Ectodermal cell (in vitro differentiated cells): Measurements from ENCODE around the gene DNAJC28.
"Not testable (repeated sequence)": the region's sequence is repeated elsewhere in the genome, so short reads cannot be mapped to it uniquely, and the experiment has no call there.

Experiments
- H3K27ac ChIP-seq: 2 replicates; pipeline ENCODE4 v1.7.0; 2013; ENCODE audit warnings: mild to moderate bottlenecking, low read depth, low read length; ENCODE audit not compliant: insufficient read depth, poor library complexity, severe bottlenecking
- H3K27me3 ChIP-seq: 2 replicates; pipeline ENCODE4 v1.7.0; 2013; ENCODE audit warnings: mild to moderate bottlenecking, low read length; ENCODE audit not compliant: insufficient read depth, control insufficient read depth, poor library complexity, severe bottlenecking
- H3K36me3 ChIP-seq: one replicate; pipeline ENCODE4 v1.7.0; 2013; ENCODE audit warnings: low read length; ENCODE audit not compliant: control insufficient read depth, insufficient read depth
- H3K4me1 ChIP-seq: one replicate; pipeline ENCODE4 v1.7.0; 2013; ENCODE audit warnings: low read length; ENCODE audit not compliant: control insufficient read depth, insufficient read depth
- H3K4me3 ChIP-seq: 2 replicates; pipeline ENCODE4 v1.7.0; 2013; ENCODE audit warnings: low read depth, low read length, control low read depth; ENCODE audit not compliant: insufficient read depth
- H3K9me3 ChIP-seq: 2 replicates; pipeline ENCODE4 v1.7.0; 2013; ENCODE audit warnings: mild to moderate bottlenecking, low read length, moderate library complexity; ENCODE audit not compliant: control insufficient read depth
- WGBS, 2 experiments: methylation state at CpG; one replicate each; pipeline ENCODE4 v1.1.7; 2013; ENCODE audit warnings: missing lambda C conversion rate in 2 of 2; 5-methylcytosine and 5-hydroxymethylcytosine counted together

DNAJC28 gene

DNA sequence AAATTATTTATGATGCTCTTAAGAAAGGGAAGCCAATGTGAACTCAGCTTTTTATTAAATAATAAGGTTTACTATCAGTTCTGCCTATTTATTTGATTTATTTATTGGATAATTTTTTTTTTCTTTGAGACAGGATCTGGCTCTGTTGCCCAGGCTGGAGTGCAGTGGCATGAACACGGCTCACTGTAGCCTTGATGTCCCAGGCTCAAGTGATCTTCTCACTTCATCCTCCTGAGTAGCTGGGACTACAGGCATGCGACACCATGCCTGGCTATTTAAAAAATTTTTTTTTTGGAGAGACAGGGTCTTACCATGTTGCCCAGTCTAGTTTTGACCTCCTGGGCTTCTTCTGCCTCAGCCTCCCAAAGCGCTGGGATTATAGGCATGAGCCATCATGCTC is 21.0 kb upstream of the DNAJC28 start:
- no peaks in the 10 kb centered on the region for H3K27me3 ChIP-seq
- peaks cover 22% of the 10 kb centered on the region for H3K36me3 ChIP-seq
- H3K4me1 ChIP-seq, result no peaks in the 10 kb centered on the region
- no peak overlapping the region for H3K27ac ChIP-seq
- no peak overlapping the region for H3K4me3 ChIP-seq
- H3K9me3 ChIP-seq, result no peaks in the 10 kb centered on the region
- 93 to 95% methylated on average over 3 of the region's 3 CpGs for WGBS, 2 experiments

DNA sequence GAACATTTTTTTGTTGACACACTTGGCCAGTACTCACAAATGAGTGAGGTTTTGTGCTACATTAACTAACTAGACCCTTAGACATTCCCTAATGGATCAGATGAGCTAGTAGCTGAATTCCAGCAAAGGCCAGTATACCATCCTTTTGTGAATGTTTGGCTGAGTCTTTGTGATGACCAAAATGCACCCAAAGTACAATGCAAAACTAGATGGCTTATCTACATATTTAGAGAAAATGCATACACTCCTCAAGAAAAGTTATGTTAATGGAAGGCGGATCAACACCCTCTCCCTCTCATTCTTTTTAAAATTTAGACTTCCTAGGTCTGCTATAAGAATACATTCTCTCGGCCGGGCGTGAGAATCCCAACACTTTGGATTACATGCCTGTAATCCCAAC is 20.1 kb upstream of the DNAJC28 start:
- H3K27ac ChIP-seq, result no peak overlapping the region
- 87 to 93% methylated on average over 4 of the region's 4 CpGs for WGBS, 2 experiments

DNA sequence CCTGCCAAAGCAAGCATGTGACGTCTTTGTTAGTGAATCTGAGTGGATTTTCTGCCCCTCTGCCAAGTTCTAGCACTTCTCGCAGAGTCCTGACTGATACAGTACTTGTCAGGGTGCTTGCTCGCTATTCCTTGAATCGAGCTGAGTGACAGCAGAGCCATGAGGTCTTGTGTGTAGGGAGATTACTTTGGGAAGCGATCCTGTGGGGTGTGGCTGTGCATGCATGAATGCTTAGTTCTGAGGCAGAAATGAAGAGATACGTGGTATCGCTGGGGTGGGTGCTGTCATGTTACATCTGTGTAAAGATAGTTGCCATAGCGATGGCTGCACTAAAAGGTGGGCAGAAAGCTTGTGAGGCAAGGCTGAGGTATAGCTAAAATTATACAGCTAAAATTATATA is 19.3 kb upstream of the DNAJC28 start:
- WGBS, 2 experiments, result 98 to 99% methylated on average over 8 of the region's 8 CpGs
- Histone ChIP-seq H3K36me3 (peaks cover 22% of the 10 kb centered on the region), H3K4me1 (no peaks in the 10 kb centered on the region), H3K27me3 (no peaks in the 10 kb centered on the region), H3K4me3 (no peak overlapping the region), H3K9me3 (peaks cover 4% of the 10 kb centered on the region), H3K27ac (no peak overlapping the region)

More for the DNA sequence above, 20.1 kb upstream of the DNAJC28 start:
- no peaks in the 10 kb centered on the region for H3K27me3 ChIP-seq
- peaks cover 4% of the 10 kb centered on the region for H3K9me3 ChIP-seq
- H3K4me1 ChIP-seq, result no peaks in the 10 kb centered on the region
- H3K4me3 ChIP-seq, result no peak overlapping the region
- H3K36me3 ChIP-seq, result peaks cover 22% of the 10 kb centered on the region

DNA sequence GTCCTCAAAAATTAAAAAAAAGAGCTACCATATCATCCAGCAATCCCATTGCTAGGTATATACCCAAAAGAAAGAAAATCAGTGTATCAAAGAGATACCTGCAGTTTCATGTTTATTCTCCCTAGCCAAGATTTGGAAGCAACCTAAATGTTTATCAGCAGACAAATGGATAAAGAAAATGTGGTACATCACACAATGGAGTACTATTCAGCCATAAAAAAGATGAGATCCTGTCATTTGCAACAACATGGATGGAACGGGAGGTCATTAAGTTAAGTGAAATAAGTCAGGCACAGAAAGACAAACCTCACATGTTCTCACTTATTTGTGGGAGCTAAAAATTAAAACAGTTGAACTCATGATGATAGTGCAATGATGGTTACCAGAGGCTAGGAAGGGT is 15.5 kb upstream of the DNAJC28 start:
- H3K27me3 ChIP-seq, H3K27ac ChIP-seq, H3K9me3 ChIP-seq, H3K4me1 ChIP-seq, H3K4me3 ChIP-seq: not testable (repeated sequence)
- peaks cover 32% of the 10 kb centered on the region for H3K36me3 ChIP-seq
- 88 to 94% methylated on average over 1 of the region's 1 CpG for WGBS, 2 experiments

DNA sequence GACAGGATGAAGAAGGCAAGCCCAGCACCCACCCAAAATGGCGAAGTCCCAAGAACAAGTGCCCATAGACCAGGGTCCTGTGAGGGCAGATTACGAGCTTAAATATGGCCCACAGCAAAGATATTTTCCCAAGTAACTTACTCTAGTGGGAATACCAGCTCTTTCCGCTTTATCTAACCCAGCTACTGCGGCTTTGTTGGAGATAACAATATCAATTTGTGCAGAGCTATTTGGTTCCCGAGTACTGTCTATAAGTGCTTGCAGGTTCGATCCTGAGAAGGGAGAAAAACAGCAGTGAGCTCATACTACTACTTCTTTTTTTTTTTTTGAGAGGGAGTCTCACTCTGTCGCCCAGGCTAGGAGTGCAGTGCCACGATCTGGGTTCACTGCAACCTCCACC is 14.3 kb upstream of the DNAJC28 start:
- Histone ChIP-seq H3K27ac (no peak overlapping the region), H3K9me3 (peaks cover 4% of the 10 kb centered on the region), H3K36me3 (peaks cover 32% of the 10 kb centered on the region), H3K4me3 (no peak overlapping the region), H3K4me1 (no peaks in the 10 kb centered on the region), H3K27me3 (no peaks in the 10 kb centered on the region)
- 93 to 96% methylated on average over 8 of the region's 8 CpGs for WGBS, 2 experiments

DNA sequence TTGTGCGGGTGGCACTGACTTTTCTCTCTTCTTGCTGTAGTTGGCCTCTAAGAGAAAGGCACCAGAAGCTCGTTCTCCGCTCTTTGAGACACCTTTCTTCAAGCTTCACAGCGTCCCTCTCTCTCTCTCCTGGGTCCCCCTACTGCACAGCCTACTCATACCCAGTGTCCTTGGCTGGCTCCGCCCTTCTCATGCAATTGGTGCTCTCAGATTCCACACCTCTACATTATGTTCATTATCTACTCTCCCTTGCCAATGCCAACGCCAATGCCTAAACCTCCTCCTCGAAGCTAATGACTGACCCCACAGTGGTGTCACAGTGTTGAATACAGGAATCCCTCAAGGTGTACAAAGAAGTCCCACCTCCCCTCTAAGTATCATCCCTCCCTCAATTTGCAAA is 4.8 kb upstream of the DNAJC28 start:
- Histone ChIP-seq H3K4me3 (no peak overlapping the region), H3K27me3 (no peaks in the 10 kb centered on the region), H3K27ac (no peak overlapping the region), H3K4me1 (no peaks in the 10 kb centered on the region), H3K9me3 (no peaks in the 10 kb centered on the region), H3K36me3 (no peaks in the 10 kb centered on the region)
- 72% methylated on average over 7 of the region's 7 CpGs for WGBS, 2 experiments

DNA sequence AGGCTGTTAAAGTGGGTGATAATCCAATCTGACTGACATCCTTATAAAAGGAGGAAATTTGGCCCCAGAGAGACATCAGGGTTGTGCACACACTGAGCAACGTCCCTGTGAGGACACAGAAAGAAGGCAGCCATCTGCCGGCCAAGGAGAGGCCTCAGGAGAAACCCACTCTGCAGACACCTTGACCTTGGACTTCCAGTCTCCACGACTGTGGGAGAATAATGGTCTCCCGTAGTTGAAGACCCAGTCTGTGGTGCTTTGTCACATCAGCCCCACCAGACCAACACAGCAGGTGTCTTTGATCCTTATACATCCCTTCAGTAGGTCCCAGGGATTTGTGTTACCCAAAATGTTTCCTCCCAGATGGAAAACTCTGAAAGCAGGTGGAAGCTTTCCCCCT is 4.2 kb upstream of the DNAJC28 start:
- H3K27me3 ChIP-seq, result no peaks in the 10 kb centered on the region
- H3K27ac ChIP-seq, result no peak overlapping the region
- H3K9me3 ChIP-seq, result no peaks in the 10 kb centered on the region
- H3K36me3 ChIP-seq, result no peaks in the 10 kb centered on the region
- no peaks in the 10 kb centered on the region for H3K4me1 ChIP-seq
- 74 to 78% methylated on average over 4 of the region's 4 CpGs for WGBS, 2 experiments
- no peak overlapping the region for H3K4me3 ChIP-seq

DNA sequence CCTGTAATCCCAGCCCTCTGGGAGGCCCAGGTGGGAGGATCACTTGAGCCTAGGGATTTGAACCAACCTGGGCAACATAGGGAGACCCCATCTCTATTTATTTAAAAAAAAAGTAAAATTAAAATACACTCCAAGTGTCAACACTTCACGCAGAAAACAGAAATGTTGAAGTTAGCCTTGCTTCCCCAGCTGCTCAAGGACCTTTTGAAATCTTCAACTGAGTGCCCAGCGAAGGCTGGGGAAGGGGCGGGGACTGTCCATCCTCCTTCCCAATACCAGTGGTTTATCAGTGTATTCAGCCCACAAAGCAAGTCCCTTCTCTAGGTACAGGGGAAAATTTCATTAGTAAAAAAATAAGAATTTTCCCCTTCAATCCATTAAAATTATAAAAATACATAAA is 2.2 kb upstream of the DNAJC28 start:
- Histone ChIP-seq H3K27me3 (no peaks in the 10 kb centered on the region), H3K36me3 (no peaks in the 10 kb centered on the region), H3K4me3 (no peak overlapping the region), H3K4me1 (no peaks in the 10 kb centered on the region), H3K9me3 (no peaks in the 10 kb centered on the region), H3K27ac (no peak overlapping the region)
- 90 to 93% methylated on average over 3 of the region's 3 CpGs for WGBS, 2 experiments

DNA sequence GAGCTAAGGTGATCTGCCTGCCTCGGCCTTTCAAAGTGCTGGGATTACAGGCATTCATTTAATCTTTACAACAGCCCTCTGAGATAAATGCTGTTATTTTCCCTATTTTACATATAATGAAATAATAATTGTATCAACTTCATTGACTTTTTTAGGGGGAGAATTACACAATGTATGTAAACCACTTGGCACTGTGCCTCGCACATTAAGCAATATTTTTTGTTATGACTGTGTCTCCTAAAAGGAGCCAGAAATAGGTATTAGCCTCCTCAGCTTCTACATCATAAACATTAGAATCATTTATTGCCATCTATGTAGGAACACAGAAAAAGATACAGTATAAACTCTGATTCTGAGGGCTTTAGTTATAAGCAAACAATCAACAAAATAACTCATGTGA is 1.1 kb upstream of the DNAJC28 start:
- Histone ChIP-seq H3K4me3 (no peak overlapping the region), H3K27ac (no peak overlapping the region), H3K36me3 (no peaks in the 10 kb centered on the region), H3K4me1 (no peaks in the 10 kb centered on the region), H3K27me3 (no peaks in the 10 kb centered on the region), H3K9me3 (no peaks in the 10 kb centered on the region)
- WGBS, 2 experiments, result 92 to 96% methylated on average over 2 of the region's 2 CpGs

DNA sequence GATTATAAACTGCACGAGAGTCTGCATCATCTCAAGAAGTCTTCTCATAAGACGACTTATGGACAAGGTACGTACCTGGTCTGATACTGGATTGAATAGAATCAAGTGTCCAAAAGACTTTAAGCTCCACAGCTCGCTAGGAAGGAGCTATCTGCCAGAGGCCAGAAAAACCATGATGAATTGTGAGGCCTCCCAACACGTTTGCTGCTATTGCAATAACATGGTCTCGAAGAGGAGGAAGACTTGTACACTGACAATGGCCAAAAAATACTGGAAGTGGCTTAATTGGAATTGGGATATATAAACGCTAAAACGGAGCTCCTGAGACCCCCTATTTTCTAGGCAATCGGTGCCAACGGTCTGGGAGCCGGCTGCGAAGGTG is 534 bp downstream of the DNAJC28 start:
- Histone ChIP-seq H3K36me3 (no peaks in the 10 kb centered on the region), H3K9me3 (no peaks in the 10 kb centered on the region), H3K4me1 (no peaks in the 10 kb centered on the region), H3K4me3 (peak overlapping the region; percentile 81), H3K27ac (no peak overlapping the region), H3K27me3 (no peaks in the 10 kb centered on the region)
- 34 to 36% methylated on average over 12 of the region's 12 CpGs for WGBS, 2 experiments

DNA sequence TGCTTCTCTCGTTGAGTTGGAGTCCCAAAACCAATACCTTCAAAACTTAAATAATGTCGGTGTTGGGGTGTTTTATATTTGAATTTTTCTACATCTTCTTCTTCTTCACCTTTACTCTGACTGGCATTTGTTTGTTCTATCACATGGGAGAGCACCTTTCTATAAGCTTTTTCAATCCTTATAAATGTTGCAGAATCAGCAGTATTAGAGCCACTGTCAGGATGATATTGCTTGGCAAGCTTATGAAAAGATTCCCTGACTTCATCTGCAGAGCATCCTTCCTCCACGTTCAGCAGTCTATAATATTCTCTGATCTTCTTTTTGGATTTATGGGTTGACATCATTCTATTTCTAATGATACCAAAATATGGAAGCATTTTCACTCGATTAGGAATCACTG is 2.6 kb downstream of the DNAJC28 start:
- Histone ChIP-seq H3K36me3 (no peaks in the 10 kb centered on the region), H3K27me3 (no peaks in the 10 kb centered on the region), H3K9me3 (no peaks in the 10 kb centered on the region), H3K4me3 (no peak overlapping the region), H3K4me1 (no peaks in the 10 kb centered on the region), H3K27ac (no peak overlapping the region)
- 91 to 98% methylated on average over 3 to 4 of the region's 4 CpGs for WGBS, 2 experiments
